GM19025 (cell line): ENCODE data around the gene PPP1R13L.
"Not testable (repeated sequence)": the region's sequence is repeated elsewhere in the genome, so short reads cannot be mapped to it uniquely, and the experiment has no call there.

Experiments used
- ATAC-seq: cut with Tn5 transposase; IDR thresholded peaks from one replicate; pipeline ENCODE4 v1.9.1; 2021; ENCODE audit warnings: mild to moderate bottlenecking, low read depth, moderate library complexity; ENCODE audit not compliant: unreplicated experiment

The PPP1R13L gene

GRCh38 chr19:45437328-45437727 is 32.5 kb upstream of the PPP1R13L start:
- ATAC-seq: no peak

- not testable (repeated sequence) for ATAC-seq
These were observed 27.7 kb upstream of the PPP1R13L start for GRCh38 chr19:45432543-45432942.

- not testable (repeated sequence) for ATAC-seq
These were observed 26.1 kb upstream of the PPP1R13L start for GRCh38 chr19:45431008-45431407.

- not testable (repeated sequence) for ATAC-seq
These were observed 25.0 kb upstream of the PPP1R13L start for GRCh38 chr19:45429896-45430295.

GRCh38 chr19:45428384-45429231 is 23.7 kb upstream of the PPP1R13L start:
- ATAC-seq: no peak

DNA sequence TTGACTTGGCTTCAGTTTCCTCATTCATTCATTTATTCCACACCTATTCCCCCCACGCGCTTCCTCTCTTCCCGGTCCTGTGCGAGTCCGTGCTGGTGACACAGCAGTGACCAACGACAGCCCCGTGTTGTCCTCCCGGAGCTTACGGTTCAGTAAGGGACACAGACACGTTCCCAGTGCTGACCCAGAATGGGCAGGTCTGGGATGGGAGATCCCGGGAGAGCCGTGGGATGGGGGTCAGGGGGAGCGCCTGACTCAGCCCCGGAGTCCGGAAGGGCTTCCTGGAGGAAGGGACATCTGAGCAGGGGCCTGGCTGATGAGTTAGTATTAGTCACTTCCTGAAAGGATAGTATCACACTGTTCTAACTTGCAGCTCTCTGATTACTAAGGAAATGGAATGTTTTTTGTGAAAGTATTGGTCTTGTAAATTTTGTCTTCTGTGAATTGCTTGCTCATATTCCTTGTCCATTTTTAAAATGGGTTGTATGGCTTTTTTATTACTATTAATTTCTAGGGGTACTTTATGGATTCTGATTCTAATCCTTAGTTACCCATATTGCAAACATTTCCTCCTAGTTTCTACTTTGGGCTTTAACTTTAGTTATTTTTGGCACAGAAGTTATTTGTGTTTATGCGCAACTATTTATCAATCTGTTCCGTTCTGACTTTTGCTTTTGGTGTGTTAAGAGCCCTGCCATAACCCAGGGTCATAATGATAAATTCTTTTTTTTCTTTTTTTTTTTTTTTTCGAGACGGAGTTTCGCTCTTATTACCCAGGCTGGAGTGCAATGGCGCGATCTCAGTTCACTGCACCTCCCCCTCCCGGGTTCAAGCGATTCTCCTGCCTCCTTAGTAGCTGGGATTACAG is 19.6 kb upstream of the PPP1R13L start:
- no peak for ATAC-seq

DNA sequence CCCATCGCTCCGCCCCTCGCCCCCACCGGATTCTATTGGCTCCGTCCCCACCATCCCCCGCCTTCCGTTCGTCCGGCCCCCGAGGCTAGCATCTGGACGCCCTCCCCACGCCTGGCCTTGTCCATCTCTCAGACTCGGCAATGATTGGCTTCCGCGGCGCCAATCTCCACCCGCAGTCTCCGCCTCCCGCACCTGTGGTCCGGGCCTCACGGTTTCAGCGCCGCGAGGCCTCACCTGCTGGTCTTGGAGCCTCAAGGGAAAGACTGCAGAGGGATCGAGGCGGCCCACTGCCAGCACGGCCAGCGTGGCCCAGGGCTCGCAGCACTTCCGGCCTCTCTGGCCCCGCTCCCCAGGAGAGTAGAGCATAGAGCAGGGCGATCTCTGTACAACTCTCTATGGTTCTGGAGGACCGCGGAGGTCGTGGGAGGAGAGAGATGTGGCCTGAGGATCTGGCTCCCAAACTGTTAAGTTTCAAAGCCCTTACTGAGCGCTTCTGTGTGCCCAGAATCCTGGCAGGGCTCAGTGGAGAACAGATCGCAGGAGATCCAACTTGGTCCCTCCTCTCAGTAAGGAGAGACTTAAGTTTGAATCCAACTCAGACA is 18.8 kb upstream of the PPP1R13L start, which contains the start of gene ERCC1:
TSS of gene ERCC1 (minus strand) at position 329 of the 602 bp plus-strand sequence. CDS start 543 bp downstream, outside the sequence.
- ATAC-seq: peak; percentile 69

GRCh38 chr19:45423033-45423588 is 18.2 kb upstream of the PPP1R13L start:
- no peak for ATAC-seq

- no peak for ATAC-seq
These were observed 17.2 kb upstream of the PPP1R13L start for GRCh38 chr19:45421947-45422498.

GRCh38 chr19:45420871-45421270 is 16.0 kb upstream of the PPP1R13L start:
- ATAC-seq: no peak

DNA sequence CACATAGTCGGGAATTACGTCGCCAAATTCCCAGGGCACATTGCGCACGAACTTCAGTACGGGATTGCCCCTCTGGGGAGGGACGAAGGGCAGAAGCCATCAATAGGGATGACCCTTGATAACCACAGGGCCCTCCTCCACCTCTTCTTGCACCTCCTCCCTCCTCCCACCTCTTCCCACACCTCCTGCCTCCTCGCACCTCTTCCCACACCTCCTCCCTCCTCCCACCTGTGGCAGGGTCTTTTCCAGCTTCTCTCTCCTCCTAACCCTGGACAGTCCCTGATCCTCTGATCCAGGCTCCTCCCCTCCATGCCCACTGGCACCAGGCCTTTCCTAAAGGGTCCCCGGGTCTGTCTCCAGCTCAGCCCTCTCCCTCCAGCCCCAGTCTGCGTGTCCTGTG is 15.5 kb upstream of the PPP1R13L start:
- no peak for ATAC-seq

DNA sequence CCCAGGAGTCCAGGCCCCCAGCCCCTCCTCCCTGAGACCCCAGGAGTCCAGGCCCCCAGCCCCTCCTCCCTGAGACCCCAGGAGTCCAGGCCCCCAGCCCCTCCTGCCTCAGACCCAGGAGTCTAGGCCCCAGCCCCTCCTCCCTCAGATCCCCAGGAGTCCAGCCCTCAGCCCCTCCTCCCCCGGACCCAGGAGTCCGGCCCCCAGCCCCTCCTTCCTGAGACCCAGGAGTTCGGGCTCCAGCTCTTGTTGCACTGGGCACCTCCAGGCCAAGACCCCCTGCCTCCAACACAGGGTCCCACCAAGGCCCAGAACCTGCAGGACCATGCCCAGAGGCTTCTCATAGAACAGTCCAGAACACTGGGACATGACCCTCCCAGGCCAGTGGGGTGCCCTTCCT is 15.0 kb upstream of the PPP1R13L start:
- ATAC-seq: no peak

DNA sequence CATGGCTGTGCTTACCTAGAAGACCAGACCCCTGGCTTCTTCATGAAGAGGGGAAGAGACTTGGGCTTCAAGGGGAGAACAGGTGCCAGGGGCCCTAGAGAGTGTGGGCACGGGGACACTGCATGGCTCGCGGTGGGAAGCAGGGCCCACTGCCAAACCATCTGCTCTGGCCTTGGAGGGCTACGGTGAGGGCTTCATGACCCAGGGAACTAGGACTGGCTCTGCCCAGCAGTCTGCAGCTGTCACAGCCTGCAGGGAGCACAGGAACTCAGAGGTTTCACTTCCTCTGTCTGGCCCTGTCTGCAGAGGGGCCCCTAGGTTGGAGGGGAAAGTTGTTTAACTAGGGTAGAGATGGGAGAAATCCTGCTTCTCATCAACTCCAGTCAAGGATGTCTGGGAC is 14.5 kb upstream of the PPP1R13L start:
- ATAC-seq: peak; percentile 57

DNA sequence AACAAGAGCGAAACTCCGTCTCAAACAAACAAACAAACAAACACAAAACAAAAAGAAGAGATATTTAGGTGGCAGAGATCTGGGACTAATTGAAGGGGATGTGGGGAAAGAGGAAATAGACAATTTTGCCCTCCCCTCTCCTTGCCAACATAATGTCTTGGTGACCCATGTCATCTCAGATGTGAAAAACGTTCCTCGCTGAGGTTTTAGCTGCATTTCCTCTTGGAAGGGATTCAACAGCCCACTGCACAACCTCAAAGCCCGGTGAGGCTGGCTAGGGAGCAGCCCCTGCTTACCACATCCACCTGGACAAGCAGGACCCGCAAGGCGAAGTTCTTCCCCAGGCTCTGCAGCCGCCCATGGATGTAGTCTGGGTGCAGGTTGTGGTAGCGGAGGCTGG is 13.9 kb upstream of the PPP1R13L start:
- no peak for ATAC-seq

DNA sequence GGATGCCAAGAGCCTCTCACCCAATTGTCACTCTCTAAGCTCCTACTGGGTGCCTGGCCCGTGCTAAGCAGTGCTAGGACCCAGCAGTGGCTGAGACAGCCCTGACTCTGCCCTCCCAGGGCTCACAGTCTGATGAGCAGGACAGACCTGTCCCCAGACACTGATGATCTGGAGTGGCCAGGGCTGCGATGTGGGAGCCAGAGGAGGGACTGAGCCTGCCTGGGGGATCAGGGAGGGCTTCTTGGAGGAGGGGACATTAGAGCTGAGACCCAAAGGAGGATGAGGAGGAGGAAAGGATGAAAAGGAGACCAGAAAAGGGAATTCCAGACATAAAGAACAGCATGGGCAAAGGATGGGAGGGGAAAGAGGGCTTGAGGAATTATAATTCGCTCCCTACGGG is 12.3 kb upstream of the PPP1R13L start:
- no peak for ATAC-seq

- no peak for ATAC-seq
These were observed 9.6 kb upstream of the PPP1R13L start for GRCh38 chr19:45414468-45414867.

DNA sequence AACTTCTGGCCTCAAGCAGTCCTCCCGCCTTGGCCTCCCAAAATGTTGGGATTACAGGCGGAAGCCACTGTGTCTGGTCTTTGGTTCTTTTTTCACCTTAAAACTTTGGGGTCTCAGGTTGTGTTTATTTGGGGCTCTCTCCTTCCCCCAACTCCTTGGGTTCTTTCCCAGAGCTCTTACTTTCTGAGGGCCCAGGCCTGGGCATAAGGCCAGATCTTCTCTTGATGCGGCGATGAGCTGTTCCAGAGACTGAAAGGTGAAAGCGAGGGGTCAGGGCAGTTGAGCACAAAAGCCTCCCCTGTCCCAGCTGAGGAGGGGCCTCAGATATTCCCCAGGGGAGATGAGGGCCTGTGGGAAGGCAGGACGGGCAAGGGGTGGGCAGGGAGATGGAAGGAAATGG is 8.6 kb upstream of the PPP1R13L start:
- ATAC-seq: no peak

DNA sequence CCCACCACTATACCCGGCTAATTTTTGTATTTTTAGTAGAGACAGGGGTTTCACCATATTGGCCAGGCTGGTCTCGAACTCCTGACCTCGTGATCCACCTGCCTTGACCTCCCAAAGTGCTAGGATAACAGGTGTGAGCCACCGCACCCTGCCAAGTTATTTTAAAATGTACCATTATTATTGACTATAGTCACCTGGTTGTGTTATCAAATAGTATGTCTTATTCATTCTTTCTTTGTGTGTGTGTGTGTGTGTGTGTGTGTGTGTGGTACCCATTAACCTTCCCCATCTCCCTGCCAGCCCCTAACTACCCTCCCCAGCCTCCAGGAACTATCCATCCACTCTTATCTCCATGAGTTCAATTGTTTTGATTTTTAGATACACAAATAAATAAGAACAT is 5.5 kb upstream of the PPP1R13L start:
- ATAC-seq: not testable (repeated sequence)

DNA sequence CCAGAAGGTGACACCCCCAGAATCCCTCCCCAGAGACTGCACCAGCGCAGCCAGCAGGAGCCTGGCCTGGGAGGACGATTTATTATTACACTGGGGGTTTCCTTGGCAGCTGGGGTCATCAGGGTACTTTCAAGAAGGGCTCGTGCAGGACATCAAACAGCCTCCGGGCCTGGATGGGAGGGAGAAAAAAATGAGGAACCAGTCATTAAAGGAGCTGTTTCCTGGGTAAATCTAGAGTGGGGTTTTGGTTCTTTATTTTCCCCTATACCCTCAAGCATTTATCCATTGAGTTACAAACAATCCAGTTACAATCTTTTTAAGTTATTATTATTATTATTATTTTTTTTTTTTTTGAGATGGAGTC is 4.7 kb upstream of the PPP1R13L start:
- no peak for ATAC-seq

DNA sequence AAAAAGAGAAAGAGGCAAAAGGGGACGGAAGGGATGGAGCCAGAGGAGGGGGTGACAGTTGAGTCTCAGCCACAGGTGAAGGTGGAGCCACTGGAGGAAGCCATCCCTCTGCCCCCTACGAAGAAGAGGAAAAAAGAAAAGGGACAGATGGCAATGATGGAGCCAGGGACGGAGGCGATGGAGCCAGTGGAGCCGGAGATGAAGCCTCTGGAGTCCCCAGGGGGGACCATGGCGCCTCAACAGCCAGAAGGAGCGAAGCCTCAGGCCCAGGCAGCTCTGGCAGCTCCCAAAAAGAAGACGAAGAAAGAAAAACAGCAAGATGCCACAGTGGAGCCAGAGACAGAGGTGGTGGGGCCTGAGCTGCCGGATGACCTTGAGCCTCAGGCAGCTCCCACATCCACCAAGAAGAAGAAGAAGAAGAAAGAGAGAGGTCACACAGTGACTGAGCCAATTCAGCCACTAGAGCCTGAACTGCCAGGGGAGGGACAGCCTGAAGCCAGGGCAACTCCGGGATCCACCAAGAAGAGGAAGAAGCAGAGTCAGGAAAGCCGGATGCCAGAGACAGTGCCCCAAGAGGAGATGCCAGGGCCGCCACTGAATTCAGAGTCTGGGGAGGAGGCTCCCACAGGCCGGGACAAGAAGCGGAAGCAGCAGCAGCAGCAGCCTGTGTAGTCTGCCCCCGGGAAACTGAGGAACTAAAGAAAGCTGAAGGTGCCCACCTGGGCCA is 4.1 kb upstream of the PPP1R13L start:
- no peak for ATAC-seq
